OCI-LY1 (cell line): ENCODE data around the gene EML1.

Experiments
- H2AFZ ChIP-seq: fragments of 200-600 bp; sonication (generic), shearing (Covaris generic); 2 replicates; pipeline ENCODE4 v1.6.0; 2014; ENCODE audit warnings: antibody characterized with exemption, mild to moderate bottlenecking, low read length
- H3F3A ChIP-seq: fragments of 200-600 bp; sonication (generic), shearing (Covaris generic); 2 replicates; pipeline ENCODE4 v1.6.0; 2014; ENCODE audit warnings: mild to moderate bottlenecking, antibody characterized with exemption, low read length, moderate library complexity; ENCODE audit not compliant: insufficient read depth
- H3K27ac ChIP-seq: fragments of 200-600 bp; sonication (generic); 2 replicates; pipeline ENCODE4 v1.5.1; 2014; ENCODE audit warnings: low read length, mixed run types, mild to moderate bottlenecking, low read depth; ENCODE audit not compliant: poor library complexity, severe bottlenecking
- H3K27me3 ChIP-seq: fragments of 200-600 bp; sonication (generic); 2 replicates; pipeline ENCODE4 v1.6.0; 2014; ENCODE audit warnings: antibody characterized with exemption, mild to moderate bottlenecking, low read length, moderate library complexity; ENCODE audit not compliant: insufficient read depth
- H3K36me3 ChIP-seq: fragments of 200-600 bp; sonication (generic); 2 replicates; pipeline ENCODE4 v1.6.1; 2014; ENCODE audit warnings: mild to moderate bottlenecking, antibody characterized with exemption, low read length, moderate library complexity, mixed read lengths; ENCODE audit not compliant: insufficient read depth
- H3K4me1 ChIP-seq: fragments of 200-600 bp; sonication (generic); 2 replicates; pipeline ENCODE4 v1.5.1; 2014; ENCODE audit warnings: mild to moderate bottlenecking, low read length, moderate library complexity; ENCODE audit not compliant: insufficient read depth, severe bottlenecking
- H3K4me2 ChIP-seq: fragments of 200-600 bp; sonication (generic), shearing (Covaris generic); 2 replicates; pipeline ENCODE4 v1.6.1; 2014; ENCODE audit warnings: low read length
- H3K4me3 ChIP-seq: fragments of 200-600 bp; sonication (generic); 2 replicates; pipeline ENCODE4 v1.5.1; 2014; ENCODE audit warnings: low read length, low read depth, mild to moderate bottlenecking, mixed read lengths; ENCODE audit not compliant: poor library complexity, severe bottlenecking
- H3K79me2 ChIP-seq: fragments of 200-600 bp; shearing (Covaris generic); 2 replicates; pipeline ENCODE4 v1.6.1; 2016; ENCODE audit warnings: mixed run types, low read length, mixed read lengths; ENCODE audit not compliant: insufficient read depth
- H3K9ac ChIP-seq: fragments of 200-600 bp; sonication (generic), shearing (Covaris generic); 2 replicates; pipeline ENCODE4 v1.6.1; 2014; ENCODE audit warnings: mild to moderate bottlenecking, low read length, mixed read lengths
- H3K9me2 ChIP-seq: fragments of 200-600 bp; sonication (generic), shearing (Covaris generic); 2 replicates; pipeline ENCODE4 v1.6.1; 2014; ENCODE audit warnings: low read depth, mild to moderate bottlenecking, low read length, mixed read lengths
- H3K9me3 ChIP-seq: fragments of 200-600 bp; shearing (Covaris generic); 2 replicates; pipeline ENCODE4 v1.6.1; 2014; ENCODE audit warnings: low read length, mixed read lengths
- H4K20me1 ChIP-seq: fragments of 200-600 bp; sonication (generic), shearing (Covaris generic); 2 replicates; pipeline ENCODE4 v1.6.0; 2016; ENCODE audit warnings: mild to moderate bottlenecking, low read length; ENCODE audit not compliant: insufficient read depth
- CTCF ChIP-seq: fragments of 200-600 bp; sonication (generic), shearing (Covaris generic); IDR thresholded peaks from 2 replicates; pipeline ENCODE4 v1.5.1; 2017; ENCODE audit warnings: mild to moderate bottlenecking, antibody characterized with exemption, low read length, moderate library complexity, mixed read lengths
- EZH2 ChIP-seq: fragments of 200-600 bp; sonication (generic), shearing (Covaris generic); IDR thresholded peaks from 2 replicates; pipeline ENCODE4 v1.8.0; 2017; ENCODE audit warnings: borderline replicate concordance, mixed run types, mild to moderate bottlenecking, antibody characterized with exemption, low read length, moderate library complexity, mixed read lengths

EML1 gene

GRCh38 chr14:99805757-99806439 lies 12.7 kb downstream of the EML1 start:
- H4K20me1 ChIP-seq = no peaks in the 10 kb centered on the region
- H3K27ac ChIP-seq = no peak overlapping the region
- H3K9me3 ChIP-seq = no peaks in the 10 kb centered on the region
- H3K4me3 ChIP-seq = no peak overlapping the region
- H3K9me2 ChIP-seq = no peaks in the 10 kb centered on the region
- H2AFZ ChIP-seq = no peak overlapping the region
- H3K9ac ChIP-seq = no peak overlapping the region
- TF ChIP-seq CTCF = no peak
- TF ChIP-seq EZH2 = no peak
- H3K36me3 ChIP-seq = no peaks in the 10 kb centered on the region
- peaks cover 5% of the 10 kb centered on the region; the same call in 1 of the 2 replicates for H3K27me3 ChIP-seq
- H3K79me2 ChIP-seq = no peaks in the 10 kb centered on the region
- H3F3A ChIP-seq = no peaks in the 10 kb centered on the region
- H3K4me1 ChIP-seq = no peaks in the 10 kb centered on the region
- H3K4me2 ChIP-seq = no peak overlapping the region

- H3K9me3 ChIP-seq = no peaks in the 10 kb centered on the region
- H3K27ac ChIP-seq = no peak overlapping the region
- H3K36me3 ChIP-seq = no peaks in the 10 kb centered on the region
- TF ChIP-seq EZH2 (no peak), CTCF (no peak)
- H2AFZ ChIP-seq = no peak overlapping the region
- no peaks in the 10 kb centered on the region for H3K9me2 ChIP-seq
- no peaks in the 10 kb centered on the region for H3F3A ChIP-seq
- H3K4me3 ChIP-seq = no peak overlapping the region
- no peaks in the 10 kb centered on the region for H4K20me1 ChIP-seq
- H3K9ac ChIP-seq = no peak overlapping the region
- peaks cover 5% of the 10 kb centered on the region; the same call in 1 of the 2 replicates for H3K27me3 ChIP-seq
- no peaks in the 10 kb centered on the region for H3K4me1 ChIP-seq
- no peaks in the 10 kb centered on the region for H3K79me2 ChIP-seq
- no peak overlapping the region for H3K4me2 ChIP-seq
Observed at GRCh38 chr14:99806836-99807235, 13.6 kb downstream of the EML1 start.

- TF ChIP-seq EZH2 (no peak), CTCF (no peak)
- Histone ChIP-seq H3K4me1 (no peaks in the 10 kb centered on the region), H3K9me3 (no peaks in the 10 kb centered on the region), H3K79me2 (no peaks in the 10 kb centered on the region), H3K27ac (no peak overlapping the region), H3K9me2 (no peaks in the 10 kb centered on the region), H3K36me3 (no peaks in the 10 kb centered on the region), H3F3A (no peaks in the 10 kb centered on the region), H3K9ac (no peak overlapping the region), H3K27me3 (peaks cover 5% of the 10 kb centered on the region; the same call in 1 of the 2 replicates), H2AFZ (no peak overlapping the region), H4K20me1 (no peaks in the 10 kb centered on the region), H3K4me3 (no peak overlapping the region), H3K4me2 (no peak overlapping the region)
Observed at GRCh38 chr14:99807413-99808153, 14.4 kb downstream of the EML1 start.
